ENCODE results near the gene KDM5C.

Gene KDM5C

GRCh38 chrX:53235566-53235965, 10.6 kb upstream of the KDM5C start:
- Histone ChIP-seq H3K27me3 (ENCODE audit: control insufficient read depth in 5 of 5, insufficient read depth in 4 of 5, low read length in 5 of 5) (peaks cover 0 to 29% (median 16%) of the 10 kb centered on the region in 5 donors), H3K27ac (ENCODE audit: low read depth, low read length) (no peak overlapping the region), H3K36me3 (ENCODE audit: control insufficient read depth in 5 of 5, insufficient read depth in 5 of 5, low read length in 5 of 5) (peaks cover 0 to 52% (median 33%) of the 10 kb centered on the region in 5 donors), H3K4me3 (ENCODE audit: low read depth in 1 of 5, low read length in 5 of 5) (no peak overlapping the region), H3K9ac (ENCODE audit: low read length in 5 of 5) (no peak overlapping the region), H3K4me1 (ENCODE audit: control insufficient read depth in 5 of 5, insufficient read depth in 5 of 5, low read length in 5 of 5) (no peaks in the 10 kb centered on the region), H3K9me3 (ENCODE audit: control insufficient read depth in 5 of 5, low read length in 5 of 5) (no peaks in the 10 kb centered on the region)

GRCh38 chrX:53234484-53234883, 9.5 kb upstream of the KDM5C start:
- no peak overlapping the region for H3K27ac ChIP-seq (ENCODE audit: low read depth, low read length)
- no peaks in the 10 kb centered on the region for H3K9me3 ChIP-seq (ENCODE audit: control insufficient read depth in 5 of 5, low read length in 5 of 5)
- H3K36me3 ChIP-seq (ENCODE audit: control insufficient read depth in 5 of 5, insufficient read depth in 5 of 5, low read length in 5 of 5): peaks cover 0 to 41% (median 28%) of the 10 kb centered on the region in 5 donors
- peaks cover 0 to 33% (median 20%) of the 10 kb centered on the region in 5 donors for H3K27me3 ChIP-seq (ENCODE audit: control insufficient read depth in 5 of 5, insufficient read depth in 4 of 5, low read length in 5 of 5)
- no peaks in the 10 kb centered on the region for H3K4me1 ChIP-seq (ENCODE audit: control insufficient read depth in 5 of 5, insufficient read depth in 5 of 5, low read length in 5 of 5)
- H3K9ac ChIP-seq (ENCODE audit: low read length in 5 of 5): no peak overlapping the region
- no peak overlapping the region for H3K4me3 ChIP-seq (ENCODE audit: low read depth in 1 of 5, low read length in 5 of 5)

- H3K9me3 ChIP-seq (ENCODE audit: control insufficient read depth in 5 of 5, low read length in 5 of 5): no peaks in the 10 kb centered on the region
- no peaks in the 10 kb centered on the region for H3K4me1 ChIP-seq (ENCODE audit: control insufficient read depth in 5 of 5, insufficient read depth in 5 of 5, low read length in 5 of 5)
- peaks cover 0 to 34% (median 22%) of the 10 kb centered on the region in 5 donors for H3K36me3 ChIP-seq (ENCODE audit: control insufficient read depth in 5 of 5, insufficient read depth in 5 of 5, low read length in 5 of 5)
- no peak overlapping the region for H3K9ac ChIP-seq (ENCODE audit: low read length in 5 of 5)
- no peak overlapping the region for H3K4me3 ChIP-seq (ENCODE audit: low read depth in 1 of 5, low read length in 5 of 5)
- H3K27me3 ChIP-seq (ENCODE audit: control insufficient read depth in 5 of 5, insufficient read depth in 4 of 5, low read length in 5 of 5): peaks cover 0 to 32% (median 20%) of the 10 kb centered on the region in 5 donors
- H3K27ac ChIP-seq (ENCODE audit: low read depth, low read length): no peak overlapping the region
Measured at GRCh38 chrX:53233536-53233935, 8.5 kb upstream of the KDM5C start.

DNA sequence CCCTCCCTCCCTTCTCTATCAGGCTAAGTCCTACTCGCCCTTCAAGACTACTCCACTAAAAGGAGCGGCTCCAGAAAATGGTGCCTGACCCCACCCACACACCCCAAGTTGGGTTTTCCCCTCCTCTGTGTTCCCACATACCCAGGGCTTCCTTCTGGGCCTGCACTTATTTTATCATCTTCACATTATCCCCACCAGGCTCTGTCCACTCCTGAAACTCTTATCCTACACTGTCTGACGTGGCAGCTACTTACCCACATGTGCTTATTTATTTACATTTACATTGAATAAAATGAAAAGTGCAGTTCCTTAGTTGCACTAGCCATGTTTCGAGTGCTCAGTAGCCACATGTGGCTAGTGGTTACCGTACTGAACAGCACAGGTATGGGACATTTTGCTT, 5.1 kb upstream of the KDM5C start:
- Histone ChIP-seq H3K27ac (ENCODE audit: low read depth, low read length) (no peak overlapping the region), H3K9ac (ENCODE audit: low read length in 5 of 5) (no peak overlapping the region), H3K4me1 (ENCODE audit: control insufficient read depth in 5 of 5, insufficient read depth in 5 of 5, low read length in 5 of 5) (peaks cover 1 to 7% (median 6%) of the 10 kb centered on the region in 5 donors), H3K36me3 (ENCODE audit: control insufficient read depth in 5 of 5, insufficient read depth in 5 of 5, low read length in 5 of 5) (peaks cover 0 to under 1% (median 0%) of the 10 kb centered on the region in 5 donors), H3K4me3 (ENCODE audit: low read depth in 1 of 5, low read length in 5 of 5) (no peak overlapping the region), H3K27me3 (ENCODE audit: control insufficient read depth in 5 of 5, insufficient read depth in 4 of 5, low read length in 5 of 5) (peaks cover 0 to 21% (median 11%) of the 10 kb centered on the region in 5 donors), H3K9me3 (ENCODE audit: control insufficient read depth in 5 of 5, low read length in 5 of 5) (no peaks in the 10 kb centered on the region)

DNA sequence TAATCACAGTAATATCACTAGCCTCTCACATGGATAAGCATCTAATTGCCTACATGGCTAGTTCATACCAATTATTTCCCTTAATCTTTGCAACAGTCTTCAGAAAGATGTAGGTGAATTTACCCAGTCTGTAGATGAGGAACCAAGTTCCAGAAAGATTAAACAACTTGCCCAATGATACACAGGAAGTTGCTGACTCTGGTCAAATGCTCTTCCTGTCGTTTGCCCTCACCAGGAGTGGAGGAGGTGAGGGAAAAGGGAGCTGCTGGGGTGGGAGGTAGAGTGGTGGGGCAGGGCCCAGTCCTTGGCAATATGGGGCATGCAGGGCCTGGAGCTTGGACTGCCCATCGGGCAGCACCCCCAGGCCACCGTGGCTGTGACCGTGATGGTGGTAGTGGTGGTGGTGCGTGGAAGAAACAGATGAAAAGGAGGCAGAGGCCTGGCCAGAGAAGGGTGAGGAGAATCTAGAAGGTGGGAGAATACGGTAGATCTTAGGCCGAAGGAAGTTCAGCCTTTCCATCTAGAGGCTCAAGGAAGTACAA, 2.3 kb upstream of the KDM5C start:
- Histone ChIP-seq H3K9me3 (ENCODE audit: control insufficient read depth in 5 of 5, low read length in 5 of 5) (no peaks in the 10 kb centered on the region), H3K27me3 (ENCODE audit: control insufficient read depth in 5 of 5, insufficient read depth in 4 of 5, low read length in 5 of 5) (peaks cover 0 to 17% (median 7%) of the 10 kb centered on the region in 5 donors), H3K4me1 (ENCODE audit: control insufficient read depth in 5 of 5, insufficient read depth in 5 of 5, low read length in 5 of 5) (peaks cover 15 to 29% (median 27%) of the 10 kb centered on the region in 5 donors), H3K9ac (ENCODE audit: low read length in 5 of 5) (no peak overlapping the region), H3K4me3 (ENCODE audit: low read depth in 1 of 5, low read length in 5 of 5) (no peak overlapping the region), H3K27ac (ENCODE audit: low read depth, low read length) (no peak overlapping the region), H3K36me3 (ENCODE audit: control insufficient read depth in 5 of 5, insufficient read depth in 5 of 5, low read length in 5 of 5) (no peaks in the 10 kb centered on the region)

- H3K9me3 ChIP-seq (ENCODE audit: control insufficient read depth in 5 of 5, low read length in 5 of 5): no peaks in the 10 kb centered on the region
Measured at GRCh38 chrX:53223955-53224859, 800 bp downstream of the KDM5C start.

GRCh38 chrX:53223068-53223693, 1.8 kb downstream of the KDM5C start:
- Histone ChIP-seq H3K4me3 (ENCODE audit: low read depth in 1 of 5, low read length in 5 of 5) (peak overlapping the region; percentile 93 to 98 (median 96)), H3K27me3 (ENCODE audit: control insufficient read depth in 5 of 5, insufficient read depth in 4 of 5, low read length in 5 of 5) (no peaks in the 10 kb centered on the region), H3K4me1 (ENCODE audit: control insufficient read depth in 5 of 5, insufficient read depth in 5 of 5, low read length in 5 of 5) (peaks cover 17 to 40% (median 38%) of the 10 kb centered on the region in 5 donors), H3K9ac (ENCODE audit: low read length in 5 of 5) (peak overlapping the region; percentile 96 to 99 (median 99)), H3K9me3 (ENCODE audit: control insufficient read depth in 5 of 5, low read length in 5 of 5) (no peaks in the 10 kb centered on the region), H3K27ac (ENCODE audit: low read depth, low read length) (peak overlapping the region; percentile 93), H3K36me3 (ENCODE audit: control insufficient read depth in 5 of 5, insufficient read depth in 5 of 5, low read length in 5 of 5) (peaks cover 15 to 30% (median 30%) of the 10 kb centered on the region in 5 donors)

More at GRCh38 chrX:53223955-53224859, 800 bp downstream of the KDM5C start:
- Histone ChIP-seq H3K36me3 (ENCODE audit: control insufficient read depth in 5 of 5, insufficient read depth in 5 of 5, low read length in 5 of 5) (peaks cover 10 to 21% (median 19%) of the 10 kb centered on the region in 5 donors), H3K27me3 (ENCODE audit: control insufficient read depth in 5 of 5, insufficient read depth in 4 of 5, low read length in 5 of 5) (no peaks in the 10 kb centered on the region), H3K4me1 (ENCODE audit: control insufficient read depth in 5 of 5, insufficient read depth in 5 of 5, low read length in 5 of 5) (peaks cover 17 to 40% (median 38%) of the 10 kb centered on the region in 5 donors), H3K27ac (ENCODE audit: low read depth, low read length) (peak overlapping the region; percentile 93), H3K4me3 (ENCODE audit: low read depth in 1 of 5, low read length in 5 of 5) (peak overlapping the region; percentile 93 to 98 (median 96)), H3K9ac (ENCODE audit: low read length in 5 of 5) (peak overlapping the region; percentile 96 to 99 (median 99))

DNA sequence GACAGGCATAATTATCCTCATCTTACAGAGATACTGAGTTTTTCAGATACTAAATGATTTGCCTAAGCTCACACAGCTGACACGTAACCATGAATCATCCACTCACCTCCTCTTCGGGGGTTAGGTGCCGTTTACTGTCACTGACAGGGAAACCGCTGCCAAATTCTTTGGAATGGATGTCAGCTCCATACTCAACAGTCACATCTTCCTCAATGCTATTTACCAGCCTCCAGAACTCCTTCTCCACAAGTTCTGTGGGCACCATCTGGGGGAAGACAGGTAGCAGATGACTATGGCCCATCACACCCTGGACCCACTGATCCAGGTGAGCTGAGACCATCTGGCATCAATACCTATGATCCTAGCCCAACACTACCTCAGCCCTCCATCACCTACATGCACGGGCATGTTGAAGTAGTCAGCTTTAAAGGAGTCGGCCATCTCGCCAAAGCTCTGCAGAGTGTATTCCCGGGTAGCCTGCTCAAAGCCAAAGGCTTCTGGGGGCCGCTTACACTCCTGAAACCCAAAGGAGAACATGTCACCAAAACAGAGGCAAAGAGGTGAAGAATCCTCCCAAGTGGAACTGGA, 13.5 kb downstream of the KDM5C start:
- Histone ChIP-seq H3K9me3 (ENCODE audit: control insufficient read depth in 5 of 5, low read length in 5 of 5) (no peaks in the 10 kb centered on the region), H3K27me3 (ENCODE audit: control insufficient read depth in 5 of 5, insufficient read depth in 4 of 5, low read length in 5 of 5) (no peaks in the 10 kb centered on the region), H3K4me3 (ENCODE audit: low read depth in 1 of 5, low read length in 5 of 5) (no peak overlapping the region), H3K27ac (ENCODE audit: low read depth, low read length) (no peak overlapping the region), H3K36me3 (ENCODE audit: control insufficient read depth in 5 of 5, insufficient read depth in 5 of 5, low read length in 5 of 5) (peaks cover 46 to 89% (median 84%) of the 10 kb centered on the region in 5 donors), H3K4me1 (ENCODE audit: control insufficient read depth in 5 of 5, insufficient read depth in 5 of 5, low read length in 5 of 5) (no peaks in the 10 kb centered on the region), H3K9ac (ENCODE audit: low read length in 5 of 5) (no peak overlapping the region)

DNA sequence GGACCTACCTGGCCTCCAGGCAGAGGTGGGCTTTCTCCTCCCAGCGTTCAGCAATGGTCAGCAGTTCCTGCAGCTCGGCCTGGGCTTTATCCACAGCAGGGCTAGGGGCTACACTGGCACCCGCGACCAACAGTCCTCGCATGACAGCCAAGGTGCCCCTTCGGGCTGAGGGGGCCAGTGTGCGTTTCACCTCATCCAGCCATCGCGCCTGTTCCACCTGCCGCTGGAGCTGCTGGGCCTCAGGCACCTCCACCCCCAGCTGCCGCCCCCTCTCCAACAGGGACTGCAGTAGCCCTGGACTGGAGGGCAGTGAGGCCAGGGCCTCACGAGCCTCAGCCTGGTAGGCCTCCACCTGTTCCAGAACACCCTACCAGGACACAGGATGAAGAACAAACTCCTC, 28.3 kb downstream of the KDM5C start:
- Histone ChIP-seq H3K36me3 (ENCODE audit: control insufficient read depth in 5 of 5, insufficient read depth in 5 of 5, low read length in 5 of 5) (peaks cover 22 to 100% (median 96%) of the 10 kb centered on the region in 5 donors), H3K27me3 (ENCODE audit: control insufficient read depth in 5 of 5, insufficient read depth in 4 of 5, low read length in 5 of 5) (no peaks in the 10 kb centered on the region)

More for the DNA sequence above, 28.3 kb downstream of the KDM5C start:
- H3K4me1 ChIP-seq (ENCODE audit: control insufficient read depth in 5 of 5, insufficient read depth in 5 of 5, low read length in 5 of 5): no peaks in the 10 kb centered on the region
- H3K27ac ChIP-seq (ENCODE audit: low read depth, low read length): no peak overlapping the region
- H3K9ac ChIP-seq (ENCODE audit: low read length in 5 of 5): no peak overlapping the region
- no peak overlapping the region for H3K4me3 ChIP-seq (ENCODE audit: low read depth in 1 of 5, low read length in 5 of 5)
- no peaks in the 10 kb centered on the region for H3K9me3 ChIP-seq (ENCODE audit: control insufficient read depth in 5 of 5, low read length in 5 of 5)

All from subcutaneous abdominal adipose tissue (tissue), 5 donors.